Measurements from ENCODE around the gene TPST2. TPM values are rescaled to one million over a fixed set of nuclear protein-coding genes. Genes with fewer than 3 reads are reported as not detected.
"Not testable (repeated sequence)": the region's sequence is repeated elsewhere in the genome, so short reads cannot be mapped to it uniquely, and the experiment has no call there.

TPST2 gene
- total RNA-seq, 1 donor from 2014 or later: 58.7 TPM

- DNase-seq (ENCODE audit: low spot score): no peak
Observed at GRCh38 chr22:26536056-26536761, 53.7 kb downstream of the TPST2 start.

- DNase-seq (ENCODE audit: low spot score): no peak
Observed at GRCh38 chr22:26535603-26535908, 54.4 kb downstream of the TPST2 start.

GRCh38 chr22:26534874-26535602, 54.9 kb downstream of the TPST2 start:
- no peak for DNase-seq (ENCODE audit: low spot score)

GRCh38 chr22:26534171-26534855, 55.6 kb downstream of the TPST2 start:
- DNase-seq (ENCODE audit: low spot score): no peak

GRCh38 chr22:26529345-26529744, 60.6 kb downstream of the TPST2 start:
- DNase-seq (ENCODE audit: low spot score): no peak

GRCh38 chr22:26528518-26528917, 61.4 kb downstream of the TPST2 start:
- DNase-seq (ENCODE audit: low spot score): not testable (repeated sequence)

- DNase-seq (ENCODE audit: low spot score): no peak
Observed at GRCh38 chr22:26527574-26528465, 62.1 kb downstream of the TPST2 start.

- DNase-seq (ENCODE audit: low spot score): no peak
Observed at GRCh38 chr22:26527167-26527566, 62.8 kb downstream of the TPST2 start.

- DNase-seq (ENCODE audit: low spot score): no peak
Observed at GRCh38 chr22:26525946-26526564, 63.9 kb downstream of the TPST2 start.

GRCh38 chr22:26524870-26525269, 65.1 kb downstream of the TPST2 start:
- DNase-seq (ENCODE audit: low spot score): no peak

GRCh38 chr22:26522592-26522991, 67.3 kb downstream of the TPST2 start:
- no peak for DNase-seq (ENCODE audit: low spot score)

GRCh38 chr22:26522012-26522411, 67.9 kb downstream of the TPST2 start:
- DNase-seq (ENCODE audit: low spot score): no peak

GRCh38 chr22:26517429-26517828, 72.5 kb downstream of the TPST2 start:
- DNase-seq (ENCODE audit: low spot score): no peak

- DNase-seq (ENCODE audit: low spot score): no peak
Observed at GRCh38 chr22:26516503-26516902, 73.4 kb downstream of the TPST2 start.

GRCh38 chr22:26515931-26516330, 74.0 kb downstream of the TPST2 start:
- no peak for DNase-seq (ENCODE audit: low spot score)

- DNase-seq (ENCODE audit: low spot score): no peak
Observed at GRCh38 chr22:26514419-26515161, 75.3 kb downstream of the TPST2 start.

- DNase-seq (ENCODE audit: low spot score): no peak
Observed at GRCh38 chr22:26513838-26514237, 76.1 kb downstream of the TPST2 start.

GRCh38 chr22:26512149-26512793, 77.7 kb downstream of the TPST2 start, which contains the start of gene TFIP11:
TSS of gene TFIP11 (minus strand) at chr22:26512473. CDS start at chr22:26510272, 2,201 bp downstream.
- peak; percentile 98 for DNase-seq (ENCODE audit: low spot score)

GRCh38 chr22:26508148-26508547, 81.8 kb downstream of the TPST2 start:
- DNase-seq (ENCODE audit: low spot score): no peak

GRCh38 chr22:26503758-26504157, 86.2 kb downstream of the TPST2 start:
- DNase-seq (ENCODE audit: low spot score): no peak
